ENCODE results near the gene DGKK.

DGKK gene

GRCh38 chrX:50470103-50471031 lies at the start of gene DGKK:
DGKK (minus strand) TSS chrX:50470825; CDS start chrX:50470678, 147 bp downstream.
- no peak for DNase-seq

GRCh38 chrX:50514811-50515210 lies 44.2 kb upstream of the DGKK start:
- no peak for DNase-seq

- DNase-seq, result no peak
Measured at GRCh38 chrX:50497114-50497513, 26.5 kb upstream of the DGKK start.

GRCh38 chrX:50495616-50496015 lies 25.0 kb upstream of the DGKK start:
- no peak for DNase-seq

- DNase-seq, result no peak
Measured at GRCh38 chrX:50492720-50493119, 22.1 kb upstream of the DGKK start.

- no peak for DNase-seq
Measured at GRCh38 chrX:50484662-50485061, 14.0 kb upstream of the DGKK start.

- DNase-seq, result no peak
Measured at GRCh38 chrX:50483283-50483682, 12.7 kb upstream of the DGKK start.

- no peak for DNase-seq
Measured at GRCh38 chrX:50475208-50475607, 4.6 kb upstream of the DGKK start.

- no peak for DNase-seq
Measured at GRCh38 chrX:50471390-50471789, 765 bp upstream of the DGKK start.

- no peak for DNase-seq
Measured at GRCh38 chrX:50469206-50469605, 1.4 kb downstream of the DGKK start.

GRCh38 chrX:50459615-50460014 lies 11.0 kb downstream of the DGKK start:
- DNase-seq, result no peak

GRCh38 chrX:50458483-50458882 lies 12.1 kb downstream of the DGKK start:
- no peak for DNase-seq

GRCh38 chrX:50456712-50457484 lies 13.7 kb downstream of the DGKK start:
- no peak for DNase-seq

- no peak for DNase-seq
Measured at GRCh38 chrX:50452782-50453181, 17.8 kb downstream of the DGKK start.

- DNase-seq, result no peak
Measured at GRCh38 chrX:50450324-50450723, 20.3 kb downstream of the DGKK start.

GRCh38 chrX:50448565-50448964 lies 22.1 kb downstream of the DGKK start:
- peak in 1 of 2 donors; percentile 17 for DNase-seq

GRCh38 chrX:50447535-50447934 lies 23.1 kb downstream of the DGKK start:
- DNase-seq, result no peak

GRCh38 chrX:50442426-50443116 lies 28.1 kb downstream of the DGKK start:
- DNase-seq, result no peak

- DNase-seq, result no peak
Measured at GRCh38 chrX:50436797-50437196, 33.8 kb downstream of the DGKK start.

GRCh38 chrX:50432829-50433289 lies 37.8 kb downstream of the DGKK start:
- no peak for DNase-seq

GRCh38 chrX:50431623-50432022 lies 39.0 kb downstream of the DGKK start:
- no peak for DNase-seq

GRCh38 chrX:50430917-50431575 lies 39.6 kb downstream of the DGKK start:
- DNase-seq, result no peak

- DNase-seq, result no peak
Measured at GRCh38 chrX:50428174-50428573, 42.5 kb downstream of the DGKK start.

Measured in CD4-positive, alpha-beta T cell treated with Interferon alpha-2 for 1 hour (primary cell).